ENCODE data around the gene PTPN4. TPM values are rescaled to one million over a fixed set of nuclear protein-coding genes. Genes with fewer than 3 reads are reported as not detected.

Gene PTPN4
- total and polyA plus RNA-seq, 9 of the 15 experiments (the other 6 are each of a cell fraction or from before 2014, with no cell fraction given): 5.0 to 32.8 (median 27.3) TPM

GRCh38 chr2:119795309-119796303 lies 35.9 kb downstream of the PTPN4 start:
- H3K36me3 ChIP-seq (ENCODE audit: control insufficient read depth, insufficient read depth, low read length): no peaks in the 10 kb centered on the region
- intact Hi-C loops (cut with micrococcal nuclease): no loop called here
- peaks cover 20% of the 10 kb centered on the region for H3K79me2 ChIP-seq (ENCODE audit: control insufficient read depth, insufficient read depth, low read length)
- no peak for FAIRE-seq
- no peak overlapping the region for H3K27ac ChIP-seq (ENCODE audit: extremely low read depth, low read depth, low read length)
- no peaks in the 10 kb centered on the region for H3K27me3 ChIP-seq (ENCODE audit: control insufficient read depth in 2 of 2, insufficient read depth in 2 of 2, low read length in 2 of 2)
- H3K9me3 ChIP-seq (replicated peaks; ENCODE audit: control insufficient read depth, insufficient read depth, low read depth, low read length): no peaks in the 10 kb centered on the region
- no TSS peak for BruUV-seq (replicated peaks)
- H3K4me1 ChIP-seq (replicated peaks in 1 of 2; ENCODE audit: control insufficient read depth in 2 of 2, insufficient read depth in 2 of 2, low read length in 2 of 2): peaks cover 0 to 7% of the 10 kb centered on the region in 2 experiments; a peak in 1 of 5 replicates
- no peak; the same call in 2 of the 3 replicates for ATAC-seq
- no peak overlapping the region for H3K9ac ChIP-seq (ENCODE audit: insufficient read depth in 1 of 2, low read depth in 2 of 2, low read length in 2 of 2)
- no peak overlapping the region for H3K4me3 ChIP-seq
- H3K9me1 ChIP-seq (ENCODE audit: control insufficient read depth, insufficient read depth, low read length): no peaks in the 10 kb centered on the region
- 84% methylated on average over 18 of the region's 22 CpGs for WGBS (ENCODE audit: insufficient coverage, low coverage, missing lambda C conversion rate)
- H3K4me2 ChIP-seq (ENCODE audit: insufficient read depth, low read length): no peak overlapping the region
- no peak overlapping the region for H2AFZ ChIP-seq (ENCODE audit: low read depth, low read length)
- ChIA-PET CTCF (ENCODE audit: low intra/inter-chr PET ratio) (no interaction called here), POLR2A (no interaction called here)
- DNase-seq (ENCODE audit: extremely low read depth in 1 of 4, low spot score in 3 of 4): no peak
- TF ChIP-seq NCOA2 (IDR thresholded peaks at IDR 0.05; ENCODE audit: partially characterized antibody in 2 of 2) (no peak), MTF1 (CRISPR knock-in tag; IDR thresholded peaks at IDR 0.05; ENCODE audit: borderline replicate concordance) (no peak), HIVEP1 (CRISPR knock-in tag; IDR thresholded peaks at IDR 0.05) (no peak), ZFP1 (CRISPR knock-in tag; IDR thresholded peaks at IDR 0.05) (no peak), CHD1 (IDR thresholded peaks at IDR 0.05; ENCODE audit: low read length) (no peak), GATAD2A (IDR thresholded peaks at IDR 0.05) (no peak), CBX3 (IDR thresholded peaks at IDR 0.05; ENCODE audit: borderline replicate concordance in 1 of 2, low read length in 2 of 2) (no peak), MYBL2 (IDR thresholded peaks at IDR 0.05; ENCODE audit: low read depth) (no peak), MYBL2 (CRISPR knock-in tag; IDR thresholded peaks at IDR 0.05; ENCODE audit: borderline replicate concordance) (no peak), ESRRA (IDR thresholded peaks at IDR 0.05; ENCODE audit: borderline replicate concordance, low read depth) (no peak), E2F1 (CRISPR knock-in tag; IDR thresholded peaks at IDR 0.05) (no peak), ZNF57 (CRISPR knock-in tag; IDR thresholded peaks at IDR 0.05) (no peak), ELF4 (CRISPR knock-in tag; IDR thresholded peaks at IDR 0.05) (no peak), ZFP91 (CRISPR knock-in tag; IDR thresholded peaks at IDR 0.05) (no peak)
- TF ChIP-seq, protein P1, sequence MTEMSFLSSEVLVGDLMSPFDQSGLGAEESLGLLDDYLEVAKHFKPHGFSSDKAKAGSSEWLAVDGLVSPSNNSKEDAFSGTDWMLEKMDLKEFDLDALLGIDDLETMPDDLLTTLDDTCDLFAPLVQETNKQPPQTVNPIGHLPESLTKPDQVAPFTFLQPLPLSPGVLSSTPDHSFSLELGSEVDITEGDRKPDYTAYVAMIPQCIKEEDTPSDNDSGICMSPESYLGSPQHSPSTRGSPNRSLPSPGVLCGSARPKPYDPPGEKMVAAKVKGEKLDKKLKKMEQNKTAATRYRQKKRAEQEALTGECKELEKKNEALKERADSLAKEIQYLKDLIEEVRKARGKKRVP (CRISPR knock-in tag; IDR thresholded peaks at IDR 0.05): no peak
- TF ChIP-seq, protein P2, sequence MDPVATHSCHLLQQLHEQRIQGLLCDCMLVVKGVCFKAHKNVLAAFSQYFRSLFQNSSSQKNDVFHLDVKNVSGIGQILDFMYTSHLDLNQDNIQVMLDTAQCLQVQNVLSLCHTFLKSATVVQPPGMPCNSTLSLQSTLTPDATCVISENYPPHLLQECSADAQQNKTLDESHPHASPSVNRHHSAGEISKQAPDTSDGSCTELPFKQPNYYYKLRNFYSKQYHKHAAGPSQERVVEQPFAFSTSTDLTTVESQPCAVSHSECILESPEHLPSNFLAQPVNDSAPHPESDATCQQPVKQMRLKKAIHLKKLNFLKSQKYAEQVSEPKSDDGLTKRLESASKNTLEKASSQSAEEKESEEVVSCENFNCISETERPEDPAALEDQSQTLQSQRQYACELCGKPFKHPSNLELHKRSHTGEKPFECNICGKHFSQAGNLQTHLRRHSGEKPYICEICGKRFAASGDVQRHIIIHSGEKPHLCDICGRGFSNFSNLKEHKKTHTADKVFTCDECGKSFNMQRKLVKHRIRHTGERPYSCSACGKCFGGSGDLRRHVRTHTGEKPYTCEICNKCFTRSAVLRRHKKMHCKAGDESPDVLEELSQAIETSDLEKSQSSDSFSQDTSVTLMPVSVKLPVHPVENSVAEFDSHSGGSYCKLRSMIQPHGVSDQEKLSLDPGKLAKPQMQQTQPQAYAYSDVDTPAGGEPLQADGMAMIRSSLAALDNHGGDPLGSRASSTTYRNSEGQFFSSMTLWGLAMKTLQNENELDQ (CRISPR knock-in tag; IDR thresholded peaks at IDR 0.05; ENCODE audit: borderline replicate concordance): no peak
- in situ Hi-C loops (cut with MboI): no loop called here
- H4K20me1 ChIP-seq (replicated peaks; ENCODE audit: control insufficient read depth, insufficient read depth, low read length): no peaks in the 10 kb centered on the region

Measured in K562 (cell line).